WTC11 (cell line): ENCODE data around the gene GCFC2.

Experiments
- CTCF ChIP-seq: fragments of 200-600 bp; IDR thresholded peaks from 2 replicates; pipeline ENCODE4 v1.8.0; 2022; ENCODE audit warnings: antibody characterized with exemption
- E2F5 ChIP-seq: sonication (generic); formaldehyde crosslinking; IDR thresholded peaks from 2 replicates; pipeline ENCODE4 v1.8.1; 2022; ENCODE audit warnings: mild to moderate bottlenecking, moderate library complexity, missing genetic modification reagents
- GABPB1 ChIP-seq: sonication (generic); formaldehyde crosslinking; IDR thresholded peaks from 2 replicates; pipeline ENCODE4 v1.8.1; 2023; ENCODE audit warnings: mild to moderate bottlenecking, missing genetic modification reagents
- MAX ChIP-seq: sonication (generic); formaldehyde crosslinking; IDR thresholded peaks from 2 replicates; pipeline ENCODE4 v1.8.0; 2022; ENCODE audit warnings: mild to moderate bottlenecking, missing genetic modification reagents
- SMAD3 ChIP-seq: sonication (generic); formaldehyde crosslinking; IDR thresholded peaks from 2 replicates; pipeline ENCODE4 v1.8.0; 2022; ENCODE audit warnings: missing genetic modification reagents, mild to moderate bottlenecking, borderline replicate concordance
- TEAD1 ChIP-seq: sonication (generic); formaldehyde crosslinking; IDR thresholded peaks from 2 replicates; pipeline ENCODE4 v1.8.0; 2022; ENCODE audit warnings: mild to moderate bottlenecking, missing genetic modification reagents
- USF2 ChIP-seq: sonication (generic); formaldehyde crosslinking; IDR thresholded peaks from 2 replicates; pipeline ENCODE4 v1.8.1; 2023; ENCODE audit warnings: mild to moderate bottlenecking, missing genetic modification reagents, moderate library complexity

- no peak for TF ChIP-seq CTCF
- TF ChIP-seq GABPB1 (CRISPR knock-in tag): no peak
- TF ChIP-seq TEAD1 (CRISPR knock-in tag): no peak
- no peak for TF ChIP-seq USF2 (CRISPR knock-in tag)
- no peak for TF ChIP-seq E2F5 (CRISPR knock-in tag)
- TF ChIP-seq SMAD3 (CRISPR knock-in tag): no peak
- no peak for TF ChIP-seq MAX (CRISPR knock-in tag)
Observed at GRCh38 chr2:75709297-75709696, 1.4 kb downstream of the GCFC2 start.
